SK-N-MC (cell line): ENCODE data around the gene VWDE.

Experiments
- EZH2 ChIP-seq: fragments of 200-600 bp; sonication (generic); IDR thresholded peaks from one replicate; pipeline ENCODE4 v1.6.1; 2017; ENCODE audit warnings: antibody characterized with exemption
- POLR2AphosphoS5 ChIP-seq: IDR thresholded peaks from 2 replicates; pipeline ENCODE4 v1.6.1; 2012; ENCODE audit warnings: mild to moderate bottlenecking, low read depth, low read length, borderline replicate concordance

DNA sequence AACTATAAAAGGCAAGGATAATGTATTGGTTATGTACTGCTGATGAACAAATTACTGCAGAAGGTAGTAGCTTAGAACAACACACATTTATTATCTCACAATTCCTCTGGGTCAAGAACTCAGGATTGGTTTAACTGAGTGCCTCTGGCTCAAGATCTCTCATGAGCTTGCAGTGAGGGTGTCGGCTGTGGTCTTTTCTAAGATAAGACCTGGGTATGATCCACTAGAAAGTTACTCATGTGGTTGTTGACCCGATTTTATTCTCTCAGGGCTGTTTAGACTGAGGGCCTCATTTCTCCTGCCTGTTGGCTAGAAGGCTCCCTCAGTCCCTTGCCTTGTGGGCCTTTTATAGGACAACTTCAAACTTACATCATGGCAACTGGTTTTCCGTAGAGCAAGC lies 86.7 kb downstream of the VWDE start:
- TF ChIP-seq POLR2AphosphoS5 (no peak), EZH2 (no peak)
